IMR-90 (cell line): Measurements from ENCODE around the gene UTP18. TPM values are rescaled to one million over a fixed set of nuclear protein-coding genes. Genes with fewer than 3 reads are reported as not detected.

Experiments
- ATAC-seq: fragments of 200-7000 bp; cut with Tn5 transposase; 2 replicates; pipeline ENCODE4 v1.9.1; 2020; ENCODE audit warnings: low read depth, mild to moderate bottlenecking, moderate library complexity
- BruUV-seq: library from RNA; stranded (reverse); fragments of 400-500 nt; replicated peaks from 2 replicates; lab custom pipeline; 2021; lab: Mats Ljungman, UMichigan
- CTCF ChIA-PET: fragments of 300-600 bp; formaldehyde crosslinking; extraction: SDS; loops from one replicate; lab custom pipeline; 2021; ENCODE audit warnings: antibody characterized with exemption; lab: Yijun Ruan, JAX
- POLR2A ChIA-PET: fragments of 300-600 bp; sonication (Branson Sonifier 250); formaldehyde crosslinking; loops from one replicate; lab custom pipeline; 2022; ENCODE audit warnings: antibody characterized with exemption; ENCODE audit not compliant: unreplicated experiment; lab: Charles Lee
- DNase-seq: peaks from one replicate; pipeline ENCODE4 v3.0.0; 2013
- H2AFZ ChIP-seq: replicated peaks from 2 replicates; pipeline ENCODE3; 2013; ENCODE audit warnings: low read length, mild to moderate bottlenecking; ENCODE audit not compliant: poor library complexity
- H2AK5ac ChIP-seq: 2 replicates; pipeline ENCODE4 v1.6.1; 2013; ENCODE audit warnings: low read depth, low read length, inconsistent platforms
- H2AK9ac ChIP-seq: replicated peaks from 2 replicates; pipeline ENCODE3; 2013; ENCODE audit warnings: mild to moderate bottlenecking, low read depth, low read length, moderate library complexity; ENCODE audit not compliant: poor library complexity
- H2BK120ac ChIP-seq: 2 replicates; pipeline ENCODE4 v1.6.1; 2013; ENCODE audit warnings: low read depth, low read length, inconsistent platforms
- H2BK15ac ChIP-seq: 3 replicates; pipeline ENCODE4 v1.6.1; 2013; ENCODE audit warnings: low read depth, low read length, inconsistent platforms
- H2BK20ac ChIP-seq: 2 replicates; pipeline ENCODE4 v1.6.1; 2013; ENCODE audit warnings: low read depth, mild to moderate bottlenecking, inconsistent platforms, low read length, moderate library complexity
- H2BK5ac ChIP-seq: 2 replicates; pipeline ENCODE4 v1.6.1; 2013; ENCODE audit warnings: mild to moderate bottlenecking, low read depth, low read length, inconsistent platforms; ENCODE audit not compliant: poor library complexity, severe bottlenecking
- H3K14ac ChIP-seq: replicated peaks from 2 replicates; pipeline ENCODE4 v1.6.1; 2013; ENCODE audit warnings: low read depth, low read length, inconsistent platforms
- H3K18ac ChIP-seq: 2 replicates; pipeline ENCODE4 v1.6.1; 2013; ENCODE audit warnings: low read depth, low read length, control low read depth
- H3K23ac ChIP-seq: 2 replicates; pipeline ENCODE4 v1.6.1; 2013; ENCODE audit warnings: low read depth, low read length, inconsistent platforms
- H3K27ac ChIP-seq: 2 replicates; pipeline ENCODE4 v1.5.1; 2013; ENCODE audit warnings: mild to moderate bottlenecking, control low read depth, low read length; ENCODE audit not compliant: insufficient read depth
- H3K27me3 ChIP-seq: 2 replicates; pipeline ENCODE4 v1.6.1; 2013; ENCODE audit warnings: low read length; ENCODE audit not compliant: control insufficient read depth, insufficient read depth
- H3K36me3 ChIP-seq: 2 replicates; pipeline ENCODE4 v1.6.1; 2013; ENCODE audit warnings: low read length, mixed read lengths; ENCODE audit not compliant: control insufficient read depth, insufficient read depth
- H3K4ac ChIP-seq: 2 replicates; pipeline ENCODE4 v1.6.1; 2013; ENCODE audit warnings: low read depth, low read length, inconsistent platforms
- H3K4me1 ChIP-seq: 2 replicates; pipeline ENCODE4 v1.6.1; 2013; ENCODE audit warnings: low read length, mixed read lengths; ENCODE audit not compliant: control insufficient read depth, insufficient read depth
- H3K4me2 ChIP-seq: 2 replicates; pipeline ENCODE4 v1.6.1; 2013; ENCODE audit warnings: low read depth, mild to moderate bottlenecking, control low read depth, low read length, moderate library complexity
- H3K4me3 ChIP-seq: 2 replicates; pipeline ENCODE4 v1.5.1; 2013; ENCODE audit warnings: low read depth, mild to moderate bottlenecking, control low read depth, low read length, moderate library complexity; ENCODE audit not compliant: insufficient read depth
- H3K56ac ChIP-seq: 2 replicates; pipeline ENCODE4 v1.6.1; 2013; ENCODE audit warnings: low read length, inconsistent platforms; ENCODE audit not compliant: insufficient read depth; ENCODE audit errors: extremely low read depth
- H3K79me1 ChIP-seq, 2 experiments: 2 replicates each; pipeline ENCODE4 v1.6.1; 2013; ENCODE audit warnings: low read length in 2 of 2, inconsistent platforms in 1 of 2, low read depth in 1 of 2
- H3K9ac ChIP-seq: 2 replicates; pipeline ENCODE4 v1.6.1; 2013; ENCODE audit warnings: low read depth, low read length, control low read depth
- H3K9me1 ChIP-seq: 2 replicates; pipeline ENCODE4 v1.6.1; 2013; ENCODE audit warnings: low read length, inconsistent platforms; ENCODE audit not compliant: insufficient read depth
- H3K9me3 ChIP-seq: 2 replicates; pipeline ENCODE4 v1.6.1; 2013; ENCODE audit warnings: low read length; ENCODE audit not compliant: control insufficient read depth, insufficient read depth
- H4K20me1 ChIP-seq: 2 replicates; pipeline ENCODE4 v1.6.1; 2013; ENCODE audit warnings: low read length, inconsistent platforms; ENCODE audit not compliant: insufficient read depth
- H4K5ac ChIP-seq: 2 replicates; pipeline ENCODE4 v1.6.1; 2013; ENCODE audit warnings: mild to moderate bottlenecking, low read depth, low read length, control low read depth
- H4K8ac ChIP-seq, 2 experiments: 2 replicates each; pipeline ENCODE4 v1.6.1; 2013; ENCODE audit warnings: low read depth in 2 of 2, low read length in 2 of 2, control low read depth in 1 of 2, inconsistent platforms in 1 of 2
- H4K91ac ChIP-seq: 2 replicates; pipeline ENCODE4 v1.6.1; 2013; ENCODE audit warnings: low read depth, low read length, inconsistent platforms; ENCODE audit not compliant: insufficient read depth
- BHLHE40 ChIP-seq: fragments of 150-350 bp; IDR thresholded peaks from 2 replicates; pipeline ENCODE4 v1.6.1; 2016; ENCODE audit warnings: mild to moderate bottlenecking, low read depth, low read length
- CEBPB ChIP-seq: IDR thresholded peaks from 2 replicates; pipeline ENCODE4 v1.6.1; 2012; ENCODE audit warnings: low read depth, low read length, improper control_type of control experiment
- CHD1 ChIP-seq: IDR thresholded peaks from 2 replicates; pipeline ENCODE4 v1.6.1; 2012; ENCODE audit warnings: low read depth, low read length, improper control_type of control experiment
- CTCF ChIP-seq: conservative IDR thresholded peaks from 2 replicates; pipeline ENCODE4 v1.5.1; 2012; ENCODE audit warnings: mild to moderate bottlenecking, low read depth, low read length, improper control_type of control experiment
- ELK1 ChIP-seq: fragments of 150-350 bp; IDR thresholded peaks from 2 replicates; pipeline ENCODE4 v1.6.1; 2016; ENCODE audit warnings: low read depth, mild to moderate bottlenecking, low read length, moderate library complexity, borderline replicate concordance
- FOS ChIP-seq: fragments of 150-350 bp; IDR thresholded peaks from 2 replicates; pipeline ENCODE4 v1.6.1; 2016; ENCODE audit warnings: low read depth, low read length
- MAFK ChIP-seq: IDR thresholded peaks from 2 replicates; pipeline ENCODE4 v1.6.1; 2012; ENCODE audit warnings: low read depth, low read length, improper control_type of control experiment
- MAZ ChIP-seq: IDR thresholded peaks from 2 replicates; pipeline ENCODE4 v1.6.1; 2012; ENCODE audit warnings: low read depth, mild to moderate bottlenecking, low read length, improper control_type of control experiment, moderate library complexity, borderline replicate concordance
- MXI1 ChIP-seq: IDR thresholded peaks from 2 replicates; pipeline ENCODE4 v1.6.1; 2012; ENCODE audit warnings: low read depth, mild to moderate bottlenecking, low read length, moderate library complexity, borderline replicate concordance
- NFE2L2 ChIP-seq: fragments of 150-350 bp; IDR thresholded peaks from 2 replicates; pipeline ENCODE4 v1.6.1; 2016; ENCODE audit warnings: low read depth, mild to moderate bottlenecking, low read length
- POLR2A ChIP-seq: IDR thresholded peaks from 2 replicates; pipeline ENCODE4 v1.6.1; 2012; ENCODE audit warnings: mild to moderate bottlenecking, low read depth, low read length
- RAD21 ChIP-seq: IDR thresholded peaks from 2 replicates; pipeline ENCODE4 v1.6.1; 2012; ENCODE audit warnings: low read length, improper control_type of control experiment
- RCOR1 ChIP-seq: IDR thresholded peaks from 2 replicates; pipeline ENCODE4 v1.6.1; 2012; ENCODE audit warnings: mild to moderate bottlenecking, low read length, improper control_type of control experiment; ENCODE audit not compliant: insufficient replicate concordance
- RFX5 ChIP-seq: IDR thresholded peaks from 2 replicates; pipeline ENCODE4 v1.8.0; 2012; ENCODE audit warnings: low read depth, mild to moderate bottlenecking, low read length, moderate library complexity
- SMC3 ChIP-seq: fragments of 150-350 bp; IDR thresholded peaks from 2 replicates; pipeline ENCODE4 v1.6.1; 2016; ENCODE audit warnings: low read depth, mild to moderate bottlenecking, antibody characterized with exemption, low read length, moderate library complexity
- USF2 ChIP-seq: fragments of 150-350 bp; IDR thresholded peaks from 2 replicates; pipeline ENCODE4 v1.6.1; 2017; ENCODE audit warnings: mild to moderate bottlenecking, antibody characterized with exemption, low read length, low read depth
- WGBS, 2 experiments: methylation state at CpG; one replicate each; pipeline versions ENCODE4 v1.1.5 to v1.1.7; 2013; ENCODE audit warnings: missing lambda C conversion rate in 2 of 2; ENCODE audit not compliant: insufficient read length in 1 of 2; ENCODE audit errors: extremely low coverage in 2 of 2; 5-methylcytosine and 5-hydroxymethylcytosine counted together
- dilution Hi-C: fragments of 300-500 bp; cut with HindIII; formaldehyde crosslinking; loops from one replicate; pipeline ENCODE4 v1.14.3; 2018; ENCODE audit warnings: low sequenced_read_pairs; ENCODE audit not compliant: unreplicated experiment
- in situ Hi-C: fragments of 300-500 bp; cut with MboI; formaldehyde crosslinking; loops from 3 replicates; pipeline ENCODE4 v1.14.3; 2019; ENCODE audit warnings: low sequenced_read_pairs, inconsistent platforms, mixed read lengths
- intact Hi-C: fragments of 100-400 bp; cut with micrococcal nuclease; formaldehyde crosslinking; loops from 2 replicates; pipeline ENCODE4 v1.10.0; 2022
- polyA plus RNA-seq, 3 experiments: library from polyadenylated mRNA; depleted of rRNA; stranded (reverse); fragments of >200 nt; gene quantifications; 2 replicates each; pipeline ENCODE4 v1.2.3, GENCODE V29; 2012; ENCODE audit warnings: low replicate concordance in 1 of 3
- total RNA-seq: library from RNA; depleted of rRNA; stranded (reverse); fragments of >200 nt; gene quantifications from 2 replicates; pipeline ENCODE4 v1.2.3, GENCODE V29; 2012

Gene UTP18
- total and polyA plus RNA-seq, 2 of the 4 experiments (the other 2 are of a cell fraction), result 17.7 to 22.4 TPM

GRCh38 chr17:51272812-51273211 is 12.5 kb downstream of the UTP18 start:
- Histone ChIP-seq H4K8ac (no peak overlapping the region), H3K14ac (no peak overlapping the region), H2BK5ac (no peak overlapping the region), H2AK9ac (no peak overlapping the region), H3K4ac (no peak overlapping the region), H2AFZ (no peak overlapping the region), H3K9me3 (no peaks in the 10 kb centered on the region), H3K79me1 (peaks cover 13 to 36% of the 10 kb centered on the region in 2 experiments), H3K4me2 (no peak overlapping the region), H3K9me1 (peaks cover 8% of the 10 kb centered on the region), H3K36me3 (peaks cover 26% of the 10 kb centered on the region), H2BK20ac (no peak overlapping the region), H3K4me3 (no peak overlapping the region), H3K18ac (no peak overlapping the region), H3K27me3 (no peaks in the 10 kb centered on the region), H2BK15ac (no peak overlapping the region), H2BK120ac (no peak overlapping the region), H4K5ac (no peak overlapping the region), H2AK5ac (no peak overlapping the region), H3K23ac (no peak overlapping the region), H3K4me1 (peaks cover 4% of the 10 kb centered on the region), H3K27ac (no peak overlapping the region), H3K9ac (no peak overlapping the region), H3K56ac (no peak overlapping the region), H4K91ac (no peak overlapping the region), H4K20me1 (peaks cover 19% of the 10 kb centered on the region)
- in situ Hi-C loops (no loop called here), dilution Hi-C loops (no loop called here), intact Hi-C loops (no loop called here)
- DNase-seq (no peak), ATAC-seq (no peak)
- WGBS, 2 experiments, result no CpG with 5 or more reads among the region's 1 CpG
- no peak for TF ChIP-seq USF2
- no peak for TF ChIP-seq MXI1
- TF ChIP-seq MAZ, result no peak
- TF ChIP-seq CTCF, result no peak
- TF ChIP-seq FOS, result no peak
- no peak for TF ChIP-seq SMC3
- TF ChIP-seq RCOR1, result no peak
- TF ChIP-seq RAD21, result no peak
- no peak for TF ChIP-seq RFX5
- TF ChIP-seq POLR2A, result no peak
- no peak for TF ChIP-seq BHLHE40
- no peak for TF ChIP-seq CEBPB
- TF ChIP-seq ELK1, result no peak
- no peak for TF ChIP-seq NFE2L2
- TF ChIP-seq MAFK, result no peak
- TF ChIP-seq CHD1, result no peak
- no TSS peak for BruUV-seq
- POLR2A ChIA-PET, result no interaction called here
- CTCF ChIA-PET, result interaction anchor here (0.7 to 2.2 kb wide), 2 partner anchors 12 to 14 kb away, joined by 3 to 6 read pairs; no protein-coding TSS in a partner anchor
